Uterus (tissue), 2 donors: ENCODE measurements around the gene NT5M.

ENCODE experiments used
- CTCF ChIP-seq, 4 experiments: fragments of 200-600 bp in 2 of 4; fragments of 450-650 bp in 2 of 4; sonication (generic) in 2 of 4; IDR thresholded peaks; one replicate each; pipeline ENCODE4 v1.5.1; 2016 to 2019; ENCODE audit warnings: antibody characterized with exemption in 4 of 4, mild to moderate bottlenecking in 2 of 4, moderate library complexity in 1 of 4
- POLR2A ChIP-seq, 2 donors: fragments of 450-650 bp; IDR thresholded peaks; one replicate each; pipeline ENCODE4 v1.6.1; 2016; ENCODE audit warnings: antibody characterized with exemption in 2 of 2, mild to moderate bottlenecking in 1 of 2, moderate library complexity in 1 of 2

- TF ChIP-seq CTCF (IDR thresholded peaks at IDR 0.05) (no peak), POLR2A (IDR thresholded peaks at IDR 0.05) (no peak)
Observed at GRCh38 chr17:17352836-17353624, 49.9 kb downstream of the NT5M start.
